GM12878 (cell line): ENCODE results near the gene GJA1.

ENCODE experiments used
- EP300 ChIP-seq, 2 experiments: fragments of 150-350 bp in 1 of 2; IDR thresholded peaks; 2 replicates each; pipeline ENCODE4 v1.6.1; 2011 to 2012; ENCODE audit warnings: low read depth in 2 of 2, low read length in 2 of 2, borderline replicate concordance in 1 of 2, improper control_type of control experiment in 1 of 2, inconsistent platforms in 1 of 2; ENCODE audit not compliant: control insufficient read depth in 1 of 2
- NRF1 ChIP-seq: conservative IDR thresholded peaks from 2 replicates; pipeline ENCODE4 v1.6.1; 2011; ENCODE audit warnings: mild to moderate bottlenecking, low read depth, low read length, improper control_type of control experiment
- TF ChIP-seq, protein P1 (sequence below), 3 experiments: IDR thresholded peaks in 2 of 3; conservative IDR thresholded peaks in 1 of 3; 2 replicates each; pipeline ENCODE4 v1.5.1; 2011; ENCODE audit warnings: low read depth in 3 of 3, low read length in 3 of 3, mild to moderate bottlenecking in 3 of 3, control low read depth in 2 of 3, moderate library complexity in 2 of 3, inconsistent platforms in 1 of 3, mixed read lengths in 1 of 3; ENCODE audit not compliant: control insufficient read depth in 2 of 3, insufficient read depth in 1 of 3; ENCODE audit errors: extremely low read depth in 1 of 3

DNA sequence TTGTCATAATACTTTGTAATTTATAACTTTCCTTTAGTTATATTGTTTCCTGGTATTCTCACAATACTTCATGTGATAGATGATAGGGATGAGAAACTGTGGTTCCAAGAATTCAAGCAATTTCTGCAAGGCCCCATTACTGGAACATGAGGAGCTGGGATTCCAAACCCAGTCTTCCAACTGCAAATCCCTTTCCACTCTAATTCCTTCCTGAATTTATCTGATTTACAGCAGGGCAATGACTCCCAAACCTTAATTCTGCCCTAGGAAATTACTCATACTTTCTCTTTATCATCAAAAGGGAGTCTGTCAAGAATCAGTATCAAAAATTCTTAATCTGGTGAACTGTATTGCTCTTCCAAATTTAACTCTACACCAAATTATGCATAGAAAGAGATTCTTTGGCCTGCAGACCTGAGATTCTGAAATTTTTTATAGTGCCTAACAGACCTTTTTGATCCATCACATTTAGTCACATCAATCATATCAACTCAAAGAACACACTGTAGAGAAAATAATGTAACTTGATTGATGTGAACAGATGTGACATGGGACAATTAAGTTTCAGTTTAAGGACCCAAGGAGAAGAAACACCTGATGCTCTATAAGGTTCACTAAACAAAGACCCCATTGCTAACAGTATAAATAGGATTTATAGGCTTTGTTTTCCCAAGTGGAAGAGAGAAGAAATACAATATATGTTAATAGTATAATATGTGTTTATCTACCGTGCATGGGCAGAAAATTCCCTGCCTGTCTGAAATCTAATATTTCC, 41.5 kb upstream of the GJA1 start:
- TF ChIP-seq EP300 (IDR thresholded peaks at IDR 0.05; ENCODE audit: borderline replicate concordance in 1 of 2, control insufficient read depth in 1 of 2, low read depth in 2 of 2, low read length in 2 of 2) (no peak), NRF1 (no peak)
- TF ChIP-seq, protein P1, sequence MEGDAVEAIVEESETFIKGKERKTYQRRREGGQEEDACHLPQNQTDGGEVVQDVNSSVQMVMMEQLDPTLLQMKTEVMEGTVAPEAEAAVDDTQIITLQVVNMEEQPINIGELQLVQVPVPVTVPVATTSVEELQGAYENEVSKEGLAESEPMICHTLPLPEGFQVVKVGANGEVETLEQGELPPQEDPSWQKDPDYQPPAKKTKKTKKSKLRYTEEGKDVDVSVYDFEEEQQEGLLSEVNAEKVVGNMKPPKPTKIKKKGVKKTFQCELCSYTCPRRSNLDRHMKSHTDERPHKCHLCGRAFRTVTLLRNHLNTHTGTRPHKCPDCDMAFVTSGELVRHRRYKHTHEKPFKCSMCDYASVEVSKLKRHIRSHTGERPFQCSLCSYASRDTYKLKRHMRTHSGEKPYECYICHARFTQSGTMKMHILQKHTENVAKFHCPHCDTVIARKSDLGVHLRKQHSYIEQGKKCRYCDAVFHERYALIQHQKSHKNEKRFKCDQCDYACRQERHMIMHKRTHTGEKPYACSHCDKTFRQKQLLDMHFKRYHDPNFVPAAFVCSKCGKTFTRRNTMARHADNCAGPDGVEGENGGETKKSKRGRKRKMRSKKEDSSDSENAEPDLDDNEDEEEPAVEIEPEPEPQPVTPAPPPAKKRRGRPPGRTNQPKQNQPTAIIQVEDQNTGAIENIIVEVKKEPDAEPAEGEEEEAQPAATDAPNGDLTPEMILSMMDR (IDR thresholded peaks at IDR 0.05 in 2 of 3, conservative IDR thresholded peaks at IDR 0.05 in 1 of 3; ENCODE audit: control insufficient read depth in 2 of 3, extremely low read depth in 1 of 3, insufficient read depth in 1 of 3, low read depth in 3 of 3, low read length in 3 of 3), result no peak
